HFF-Myc (cell line): ENCODE measurements around the gene ZMYM1.
"Not testable (repeated sequence)": the region's sequence is repeated elsewhere in the genome, so short reads cannot be mapped to it uniquely, and the experiment has no call there.

Experiments used
- DNase-seq: peaks from one replicate; pipeline ENCODE4 v3.0.0-alpha.2; 2011; ENCODE audit warnings: low read depth; ENCODE audit errors: extremely low read depth
- H3K4me3 ChIP-seq: replicated peaks from 2 replicates; pipeline ENCODE4 v1.5.1; 2011; ENCODE audit warnings: low read depth, mild to moderate bottlenecking, control low read depth, low read length
- TF ChIP-seq, protein P1 (sequence below): IDR thresholded peaks from 2 replicates; pipeline ENCODE4 v1.5.1; 2012; ENCODE audit warnings: mild to moderate bottlenecking, low read depth, low read length, control low read depth; ENCODE audit errors: missing control alignments

The ZMYM1 gene

DNA sequence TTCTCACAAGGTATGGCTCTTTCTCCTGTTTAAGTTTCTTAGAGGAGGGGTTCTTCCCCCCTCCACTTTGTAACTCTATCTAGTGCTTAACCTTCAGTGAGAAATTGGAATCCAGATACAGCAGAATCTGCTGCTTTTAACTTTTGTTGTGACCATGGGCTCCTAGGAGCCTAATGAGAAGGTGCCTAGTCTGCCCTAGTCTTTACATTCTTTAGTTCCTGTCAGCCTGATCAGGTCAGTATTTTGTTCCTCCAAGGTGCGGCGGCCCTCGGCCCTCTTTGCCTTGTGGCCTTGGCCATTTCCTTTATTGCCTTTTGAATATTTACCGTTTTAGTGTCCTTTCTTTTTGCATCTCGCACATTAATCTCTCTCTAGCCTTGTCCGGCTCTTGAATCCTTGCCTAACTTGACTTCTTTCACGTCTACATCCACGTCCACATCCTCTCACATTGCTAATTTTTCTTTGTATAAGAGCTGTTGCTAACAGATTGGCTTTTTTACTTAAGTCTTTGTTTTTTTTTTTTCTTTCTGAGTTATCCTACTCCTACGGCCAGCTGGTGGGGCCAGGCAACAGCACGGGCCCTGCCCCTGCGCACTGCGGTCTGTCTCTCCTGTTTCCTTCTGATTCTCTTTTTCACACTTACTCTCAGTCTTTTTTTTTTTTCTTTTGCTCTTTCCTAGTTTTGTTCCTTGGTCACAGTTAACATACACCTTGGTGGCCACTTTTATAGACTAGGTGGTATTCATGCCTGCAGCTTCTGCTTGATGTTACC lies 64.7 kb downstream of the ZMYM1 start:
- DNase-seq, result no peak
- H3K4me3 ChIP-seq, result no peak overlapping the region
- TF ChIP-seq, protein P1, sequence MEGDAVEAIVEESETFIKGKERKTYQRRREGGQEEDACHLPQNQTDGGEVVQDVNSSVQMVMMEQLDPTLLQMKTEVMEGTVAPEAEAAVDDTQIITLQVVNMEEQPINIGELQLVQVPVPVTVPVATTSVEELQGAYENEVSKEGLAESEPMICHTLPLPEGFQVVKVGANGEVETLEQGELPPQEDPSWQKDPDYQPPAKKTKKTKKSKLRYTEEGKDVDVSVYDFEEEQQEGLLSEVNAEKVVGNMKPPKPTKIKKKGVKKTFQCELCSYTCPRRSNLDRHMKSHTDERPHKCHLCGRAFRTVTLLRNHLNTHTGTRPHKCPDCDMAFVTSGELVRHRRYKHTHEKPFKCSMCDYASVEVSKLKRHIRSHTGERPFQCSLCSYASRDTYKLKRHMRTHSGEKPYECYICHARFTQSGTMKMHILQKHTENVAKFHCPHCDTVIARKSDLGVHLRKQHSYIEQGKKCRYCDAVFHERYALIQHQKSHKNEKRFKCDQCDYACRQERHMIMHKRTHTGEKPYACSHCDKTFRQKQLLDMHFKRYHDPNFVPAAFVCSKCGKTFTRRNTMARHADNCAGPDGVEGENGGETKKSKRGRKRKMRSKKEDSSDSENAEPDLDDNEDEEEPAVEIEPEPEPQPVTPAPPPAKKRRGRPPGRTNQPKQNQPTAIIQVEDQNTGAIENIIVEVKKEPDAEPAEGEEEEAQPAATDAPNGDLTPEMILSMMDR, result no peak

- not testable (repeated sequence) for DNase-seq, H3K4me3 ChIP-seq
These were observed 66.8 kb downstream of the ZMYM1 start for GRCh38 chr1:35145892-35146549.

DNA sequence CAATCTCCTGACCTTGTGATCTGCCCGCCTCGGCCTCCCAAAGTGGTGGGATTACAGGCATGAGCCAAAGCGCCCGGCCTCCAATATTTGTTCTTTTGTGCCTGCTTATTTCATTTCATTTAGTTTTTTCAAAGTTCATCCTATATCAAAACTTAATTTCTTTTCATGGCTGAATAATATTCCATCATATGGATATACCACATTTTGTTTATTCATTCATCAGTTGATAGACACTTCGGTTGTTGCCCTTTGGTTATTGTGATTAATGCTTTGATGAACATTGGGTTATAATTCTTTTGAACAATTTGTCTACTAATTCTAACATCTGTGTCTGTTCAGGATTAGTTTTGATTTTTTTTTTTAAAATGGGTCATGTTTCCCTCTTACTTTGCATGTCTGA lies 72.0 kb downstream of the ZMYM1 start:
- TF ChIP-seq, protein P1, result no peak
- H3K4me3 ChIP-seq, result no peak overlapping the region
- no peak for DNase-seq

DNA sequence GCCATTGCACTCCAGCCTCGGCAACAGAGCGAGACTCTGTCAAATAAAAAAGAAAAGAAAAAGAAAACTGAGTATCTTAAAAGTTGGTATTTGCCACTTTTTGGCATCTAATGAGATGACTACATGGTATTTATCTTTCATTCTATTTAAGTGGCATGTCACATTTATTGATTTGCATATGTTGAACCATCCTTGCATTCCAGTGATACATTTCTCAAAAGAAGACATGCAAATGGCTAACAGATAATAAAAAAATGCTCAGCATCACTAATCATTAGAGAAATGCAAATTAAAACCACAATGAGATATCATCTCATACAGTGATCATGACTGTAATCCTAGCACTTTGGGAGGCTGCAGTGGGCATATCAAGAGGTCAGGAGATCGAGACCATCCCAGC lies 85.7 kb downstream of the ZMYM1 start:
- no peak overlapping the region for H3K4me3 ChIP-seq
- DNase-seq, result no peak
- TF ChIP-seq, protein P1, result no peak
